ENCODE data around the gene LAMTOR3. TPM values are rescaled to one million over a fixed set of nuclear protein-coding genes. Genes with fewer than 3 reads are reported as not detected.

The LAMTOR3 gene
- total and polyA plus RNA-seq, 2 donors (not counting 3 experiments of a cell fraction or from before 2014, with no cell fraction given): 25.3 to 31.0 TPM

DNA sequence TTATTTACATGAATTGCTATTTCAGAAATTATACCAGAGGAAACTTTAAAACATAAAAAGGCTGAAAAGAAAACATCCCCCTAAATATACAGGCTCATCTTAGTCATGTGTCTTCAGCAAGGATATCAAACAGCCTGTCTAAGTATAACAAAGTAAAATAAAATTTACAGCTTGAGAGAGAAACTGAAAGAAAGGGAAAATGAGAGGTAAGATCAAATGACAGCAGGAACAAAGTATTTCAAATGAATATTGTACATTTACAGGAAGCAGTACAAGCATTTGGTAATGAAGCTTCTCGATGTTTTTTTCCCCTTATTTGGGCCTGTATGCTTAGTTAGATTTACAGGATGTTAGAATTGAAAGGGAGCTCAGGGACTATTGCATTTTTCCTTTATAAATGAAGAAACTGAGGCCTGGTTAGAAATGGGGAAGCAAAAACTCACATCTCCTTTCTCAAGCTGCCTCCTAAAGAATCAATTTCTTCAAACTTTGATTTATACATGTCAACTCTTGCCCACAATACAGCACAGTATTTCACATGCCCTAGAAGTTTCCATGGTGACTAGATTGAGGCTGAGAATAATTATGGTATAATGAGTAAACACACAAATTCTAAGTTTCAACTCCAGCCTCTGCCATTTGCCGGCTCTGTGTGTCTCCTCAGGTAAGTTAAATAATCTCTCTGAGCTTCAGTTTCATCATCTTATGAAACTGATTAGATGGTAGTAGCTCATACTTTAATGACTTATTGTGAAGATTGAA is 48.3 kb downstream of the LAMTOR3 start:
- BruUV-seq (replicated peaks): no TSS peak

More for the DNA sequence above, 48.3 kb downstream of the LAMTOR3 start:
- dilution Hi-C loops (cut with MboI; ENCODE audit: extremely low pct_ligation_motif_present, low sequenced_read_pairs): no loop called here
- no peak overlapping the region for H2AFZ ChIP-seq (ENCODE audit: low read depth, low read length)
- no peak overlapping the region for H3K4me2 ChIP-seq (ENCODE audit: insufficient read depth, low read length)
- H3K27me3 ChIP-seq (ENCODE audit: control insufficient read depth in 2 of 2, insufficient read depth in 2 of 2, low read length in 2 of 2): no peaks in the 10 kb centered on the region
- POLR2A ChIA-PET: no interaction called here
- FAIRE-seq (no peak), DNase-seq (ENCODE audit: low read depth, low spot score) (no peak)
- no peaks in the 10 kb centered on the region for H3K9me3 ChIP-seq (replicated peaks; ENCODE audit: control insufficient read depth, insufficient read depth, low read length)
- no peaks in the 10 kb centered on the region for H3K9me1 ChIP-seq (replicated peaks; ENCODE audit: control insufficient read depth, extremely low read depth, insufficient read depth, low read length)
- H3K27ac ChIP-seq (ENCODE audit: insufficient read depth, low read depth, low read length): no peak overlapping the region
- no peaks in the 10 kb centered on the region for H3K4me1 ChIP-seq (ENCODE audit: control insufficient read depth, extremely low read depth, insufficient read depth, low read length)
- H3K79me2 ChIP-seq (ENCODE audit: control insufficient read depth, insufficient read depth, low read length): no peaks in the 10 kb centered on the region
- no peaks in the 10 kb centered on the region for H3K36me3 ChIP-seq (ENCODE audit: control insufficient read depth in 2 of 2, extremely low read depth in 1 of 2, insufficient read depth in 2 of 2, low read length in 2 of 2)
- intact Hi-C loops (cut with micrococcal nuclease): no loop called here
- H4K20me1 ChIP-seq (replicated peaks; ENCODE audit: control insufficient read depth, extremely low read depth, insufficient read depth, low read length): no peaks in the 10 kb centered on the region
- no peak overlapping the region for H3K4me3 ChIP-seq (replicated peaks in 1 of 3; ENCODE audit: insufficient read depth in 1 of 3, low read depth in 1 of 3, low read length in 3 of 3)
- no peak overlapping the region for H3K9ac ChIP-seq (replicated peaks; ENCODE audit: extremely low read depth, insufficient read depth, low read length)
- TF ChIP-seq GATA2 (IDR thresholded peaks at IDR 0.05; ENCODE audit: insufficient read depth, insufficient read length, low read depth, low read length) (no peak), POLR2A (IDR thresholded peaks at IDR 0.05; ENCODE audit: low read depth, low read length) (no peak), JUN (IDR thresholded peaks at IDR 0.05; ENCODE audit: borderline replicate concordance, insufficient read depth, insufficient read length, low read depth) (no peak), EZH2 (IDR thresholded peaks at IDR 0.05; ENCODE audit: borderline replicate concordance, low read depth, low read length, severe bottlenecking) (no peak), MYC (IDR thresholded peaks at IDR 0.05; ENCODE audit: low read depth, low read length) (no peak), POLR2AphosphoS5 (IDR thresholded peaks at IDR 0.05; ENCODE audit: insufficient read depth, low read depth, low read length) (no peak), FOS (IDR thresholded peaks at IDR 0.05; ENCODE audit: borderline replicate concordance, insufficient read depth, low read length) (no peak)
- TF ChIP-seq, protein P1, sequence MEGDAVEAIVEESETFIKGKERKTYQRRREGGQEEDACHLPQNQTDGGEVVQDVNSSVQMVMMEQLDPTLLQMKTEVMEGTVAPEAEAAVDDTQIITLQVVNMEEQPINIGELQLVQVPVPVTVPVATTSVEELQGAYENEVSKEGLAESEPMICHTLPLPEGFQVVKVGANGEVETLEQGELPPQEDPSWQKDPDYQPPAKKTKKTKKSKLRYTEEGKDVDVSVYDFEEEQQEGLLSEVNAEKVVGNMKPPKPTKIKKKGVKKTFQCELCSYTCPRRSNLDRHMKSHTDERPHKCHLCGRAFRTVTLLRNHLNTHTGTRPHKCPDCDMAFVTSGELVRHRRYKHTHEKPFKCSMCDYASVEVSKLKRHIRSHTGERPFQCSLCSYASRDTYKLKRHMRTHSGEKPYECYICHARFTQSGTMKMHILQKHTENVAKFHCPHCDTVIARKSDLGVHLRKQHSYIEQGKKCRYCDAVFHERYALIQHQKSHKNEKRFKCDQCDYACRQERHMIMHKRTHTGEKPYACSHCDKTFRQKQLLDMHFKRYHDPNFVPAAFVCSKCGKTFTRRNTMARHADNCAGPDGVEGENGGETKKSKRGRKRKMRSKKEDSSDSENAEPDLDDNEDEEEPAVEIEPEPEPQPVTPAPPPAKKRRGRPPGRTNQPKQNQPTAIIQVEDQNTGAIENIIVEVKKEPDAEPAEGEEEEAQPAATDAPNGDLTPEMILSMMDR (IDR thresholded peaks at IDR 0.05; ENCODE audit: extremely low read depth in 1 of 2, insufficient read depth in 1 of 2, low read depth in 1 of 2, low read length in 2 of 2): no peak
- TF ChIP-seq, protein P2, sequence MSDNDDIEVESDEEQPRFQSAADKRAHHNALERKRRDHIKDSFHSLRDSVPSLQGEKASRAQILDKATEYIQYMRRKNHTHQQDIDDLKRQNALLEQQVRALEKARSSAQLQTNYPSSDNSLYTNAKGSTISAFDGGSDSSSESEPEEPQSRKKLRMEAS (IDR thresholded peaks at IDR 0.05; ENCODE audit: insufficient read depth, insufficient read length): no peak
- CTCF ChIA-PET: interaction anchor here (1.6 kb wide), 1 partner anchor 34 kb away, joined by 4 read pairs; no protein-coding TSS in a partner anchor
